Kidney (tissue), 14 donors: Measurements from ENCODE around the gene ATXN10. TPM values are rescaled to one million over a fixed set of nuclear protein-coding genes. Genes with fewer than 3 reads are reported as not detected.

Experiments
- DNase-seq, 5 donors: peaks; one replicate each; pipeline ENCODE4 v3.0.0-alpha.2; 2013 to 2020
- FAIRE-seq: peaks from 2 replicates; lab custom pipeline; 2012; peaks lifted over from hg19 to GRCh38; lab: Jason Lieb, UNC
- H3K27ac ChIP-seq, 2 donors: one replicate each; pipeline ENCODE4 v1.7.0; 2013; ENCODE audit warnings: low read depth in 2 of 2, low read length in 2 of 2, inconsistent platforms in 1 of 2
- H3K27me3 ChIP-seq: one replicate; pipeline ENCODE4 v1.7.1; 2013; ENCODE audit warnings: low read length, inconsistent platforms; ENCODE audit not compliant: control insufficient read depth, insufficient read depth
- H3K36me3 ChIP-seq, 3 donors: one replicate each; pipeline versions ENCODE4 v1.7.0 to v1.7.1; 2013; ENCODE audit warnings: low read length in 3 of 3, control low read depth in 1 of 3, inconsistent platforms in 1 of 3; ENCODE audit not compliant: insufficient read depth in 3 of 3, control insufficient read depth in 2 of 3
- H3K4me1 ChIP-seq, 3 donors: one replicate each; pipeline versions ENCODE4 v1.7.0 to v1.7.1; 2013; ENCODE audit warnings: low read length in 3 of 3, inconsistent platforms in 1 of 3, low read depth in 1 of 3; ENCODE audit not compliant: control insufficient read depth in 2 of 3, insufficient read depth in 2 of 3
- H3K4me3 ChIP-seq, 3 donors: one replicate each; pipeline versions ENCODE4 v1.7.0 to v1.8.1; 2013; ENCODE audit warnings: low read length in 3 of 3, control low read depth in 1 of 3, inconsistent platforms in 1 of 3
- H3K9ac ChIP-seq, 3 donors: one replicate each; pipeline versions ENCODE4 v1.7.0 to v1.7.1; 2013; ENCODE audit warnings: low read length in 3 of 3, control low read depth in 1 of 3, inconsistent platforms in 1 of 3
- H3K9me3 ChIP-seq, 3 donors: one replicate each; pipeline versions ENCODE4 v1.7.0 to v1.7.1; 2013; ENCODE audit warnings: low read length in 3 of 3, control low read depth in 1 of 3, inconsistent platforms in 1 of 3; ENCODE audit not compliant: control insufficient read depth in 2 of 3, insufficient read depth in 1 of 3
- intact Hi-C: fragments of 100-400 bp; cut with DNase I; formaldehyde crosslinking; loops from one replicate; pipeline ENCODE4 v1.11.1; 2022
- polyA plus RNA-seq: library from polyadenylated mRNA; stranded (reverse); fragments of 350-450 nt; fragmentation: Illumina TruSeq; extraction: RNeasy Lipid Tissue Mini Kit (QIAGEN cat#74804); gene quantifications from one replicate; pipeline ENCODE4 v1.2.3, GENCODE V29; 2014; ENCODE audit warnings: low read depth, low replicate concordance; ENCODE audit not compliant: insufficient read depth
- total RNA-seq: library from RNA; stranded (reverse); fragmentation: NEBNext Ultra II Directional; extraction: Animal tissue kit (Norgen Biotek cat#: 25700); gene quantifications from one replicate; pipeline ENCODE4 v1.2.1, GENCODE V29; 2021
- TF ChIP-seq, protein P1 (sequence below): IDR thresholded peaks from 3 replicates; pipeline ENCODE4 v1.5.1; 2012; ENCODE audit warnings: mild to moderate bottlenecking, moderate library complexity, borderline replicate concordance; ENCODE audit not compliant: insufficient read depth; ENCODE audit errors: extremely low read depth
- donor health status: control.
- donor health status: control.
- donor health status: control.
- donor health status: control.
- donor health status: control.
- donor health status: DM: yes; HTN: yes; CAD: no.
- donor health status: Normal renal cell carcinoma (clear cell type).

Gene ATXN10
- total and polyA plus RNA-seq, 2 donors from 2014 or later: 121 to 142 TPM

DNA sequence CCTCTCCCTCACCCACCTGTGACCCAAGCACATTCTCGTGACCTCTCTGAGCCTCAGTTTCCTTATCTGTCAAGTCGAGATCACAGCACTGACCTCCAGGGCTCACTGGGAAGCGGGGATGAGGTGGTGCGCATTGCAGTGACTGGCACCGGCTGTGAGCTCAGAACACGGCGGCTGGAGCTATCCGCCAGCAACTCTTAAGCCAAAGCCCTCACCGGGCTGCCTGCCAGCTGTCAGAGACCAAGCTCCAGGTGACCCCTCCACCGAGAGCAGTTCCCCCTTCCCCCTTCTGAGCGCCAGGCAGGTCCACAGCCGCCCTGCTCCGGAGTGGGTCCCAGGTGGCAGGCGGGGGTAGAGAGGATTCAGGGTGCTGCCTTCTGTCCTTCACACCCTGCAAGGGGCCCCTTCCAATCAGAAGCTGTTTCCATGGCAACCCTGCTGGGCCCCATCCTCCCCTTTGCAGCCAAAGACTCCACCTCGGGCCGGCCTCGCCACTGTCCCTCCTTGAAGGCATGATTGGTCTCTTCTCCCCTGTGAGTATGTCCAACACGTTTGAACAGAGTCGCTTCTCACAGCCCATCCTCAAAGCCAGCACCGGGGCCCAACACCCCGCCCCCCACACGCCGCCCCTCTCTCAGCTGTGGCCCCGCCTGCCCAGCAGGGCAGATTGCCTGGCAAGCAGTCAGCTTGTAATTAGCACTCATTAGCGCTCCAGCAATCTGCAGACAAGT, 206.6 kb downstream of the ATXN10 start:
- TF ChIP-seq, protein P1, sequence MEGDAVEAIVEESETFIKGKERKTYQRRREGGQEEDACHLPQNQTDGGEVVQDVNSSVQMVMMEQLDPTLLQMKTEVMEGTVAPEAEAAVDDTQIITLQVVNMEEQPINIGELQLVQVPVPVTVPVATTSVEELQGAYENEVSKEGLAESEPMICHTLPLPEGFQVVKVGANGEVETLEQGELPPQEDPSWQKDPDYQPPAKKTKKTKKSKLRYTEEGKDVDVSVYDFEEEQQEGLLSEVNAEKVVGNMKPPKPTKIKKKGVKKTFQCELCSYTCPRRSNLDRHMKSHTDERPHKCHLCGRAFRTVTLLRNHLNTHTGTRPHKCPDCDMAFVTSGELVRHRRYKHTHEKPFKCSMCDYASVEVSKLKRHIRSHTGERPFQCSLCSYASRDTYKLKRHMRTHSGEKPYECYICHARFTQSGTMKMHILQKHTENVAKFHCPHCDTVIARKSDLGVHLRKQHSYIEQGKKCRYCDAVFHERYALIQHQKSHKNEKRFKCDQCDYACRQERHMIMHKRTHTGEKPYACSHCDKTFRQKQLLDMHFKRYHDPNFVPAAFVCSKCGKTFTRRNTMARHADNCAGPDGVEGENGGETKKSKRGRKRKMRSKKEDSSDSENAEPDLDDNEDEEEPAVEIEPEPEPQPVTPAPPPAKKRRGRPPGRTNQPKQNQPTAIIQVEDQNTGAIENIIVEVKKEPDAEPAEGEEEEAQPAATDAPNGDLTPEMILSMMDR: no peak
- FAIRE-seq: no peak
- Histone ChIP-seq H3K36me3 (no peaks in the 10 kb centered on the region), H3K4me1 (no peaks in the 10 kb centered on the region), H3K27me3 (peaks cover 18% of the 10 kb centered on the region), H3K4me3 (no peak overlapping the region), H3K27ac (no peak overlapping the region), H3K9me3 (no peaks in the 10 kb centered on the region), H3K9ac (no peak overlapping the region)
- intact Hi-C loops: no loop called here
- DNase-seq: peak in 4 of 5 donors; percentile 40 to 66 (median 56)

DNA sequence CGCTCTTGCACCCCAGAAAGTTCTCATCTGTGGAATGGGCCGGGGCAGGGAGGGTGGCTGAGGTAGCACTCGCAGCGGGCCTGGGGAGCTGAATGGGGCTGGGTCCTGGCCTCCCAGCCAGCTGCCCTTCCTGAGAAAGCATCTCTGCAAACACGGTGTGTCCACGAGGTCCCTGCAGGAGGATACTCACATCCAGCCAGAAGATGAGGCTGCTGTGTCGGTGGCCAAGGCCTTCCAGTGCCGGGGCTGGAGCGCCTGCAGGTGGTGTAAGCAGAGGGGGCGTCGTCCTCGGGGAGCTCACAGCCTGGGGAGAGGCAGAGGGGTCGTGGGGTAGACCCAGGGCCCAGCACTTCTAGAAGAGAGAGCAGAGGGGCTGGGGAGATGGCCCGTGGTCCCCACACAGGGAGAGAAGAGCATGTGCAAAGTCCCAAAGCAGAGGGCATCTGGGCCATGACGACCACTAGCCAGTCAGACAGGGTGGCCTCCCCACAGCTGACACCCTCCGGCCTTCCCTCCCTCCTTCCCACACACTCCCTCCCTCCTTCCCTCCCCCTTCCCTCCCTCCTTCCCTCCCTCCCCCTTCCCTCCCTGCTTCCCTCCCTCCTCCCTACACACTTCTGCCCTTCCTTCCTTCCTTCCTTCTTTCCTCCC, 207.4 kb downstream of the ATXN10 start:
- TF ChIP-seq, protein P1: no peak
- no peaks in the 10 kb centered on the region for H3K9me3 ChIP-seq
- H3K4me3 ChIP-seq: no peak overlapping the region
- DNase-seq: peak in 2 of 5 donors; percentile 42 to 62
- no peaks in the 10 kb centered on the region for H3K4me1 ChIP-seq
- H3K27ac ChIP-seq: no peak overlapping the region
- no peak for FAIRE-seq
- H3K27me3 ChIP-seq: peaks cover 18% of the 10 kb centered on the region
- intact Hi-C loops: no loop called here
- H3K9ac ChIP-seq: no peak overlapping the region
- H3K36me3 ChIP-seq: no peaks in the 10 kb centered on the region

DNA sequence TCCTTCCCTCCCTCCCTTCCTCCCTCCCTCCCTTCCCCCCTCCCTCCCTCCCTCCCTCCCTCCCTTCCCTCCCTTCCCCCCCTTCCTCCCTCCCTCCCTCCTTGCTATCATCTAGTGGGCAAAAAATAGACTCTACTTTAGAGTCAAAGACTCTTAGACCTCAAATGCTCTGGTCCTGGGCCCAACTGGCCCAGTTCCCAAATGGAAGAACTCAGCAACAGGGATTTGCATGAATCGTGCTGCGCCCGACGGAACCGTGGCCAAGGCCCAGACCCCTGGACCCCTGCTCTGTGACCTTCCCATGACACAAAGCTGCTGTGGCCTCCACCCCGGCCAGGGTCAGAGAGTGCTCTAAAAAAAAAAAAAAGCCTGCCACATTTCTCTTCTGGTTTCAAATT, 207.9 kb downstream of the ATXN10 start:
- Histone ChIP-seq H3K4me3 (no peak overlapping the region), H3K36me3 (no peaks in the 10 kb centered on the region), H3K9ac (no peak overlapping the region), H3K4me1 (no peaks in the 10 kb centered on the region), H3K9me3 (no peaks in the 10 kb centered on the region), H3K27ac (no peak overlapping the region), H3K27me3 (peaks cover 18% of the 10 kb centered on the region)
- DNase-seq (peak in 2 of 5 donors; percentile 27 to 64), FAIRE-seq (no peak)
- intact Hi-C loops: no loop called here
- TF ChIP-seq, protein P1: no peak
